Measurements from ENCODE around the gene PLEKHA8.

GRCh38 chr7:30173058-30173897 is 145.1 kb downstream of the PLEKHA8 start:
- no peak for TF ChIP-seq EZH2 (IDR thresholded peaks at IDR 0.05; ENCODE audit: insufficient read depth, poor library complexity, severe bottlenecking)
- TF ChIP-seq EZH2phosphoT487 (IDR thresholded peaks at IDR 0.05; ENCODE audit: insufficient read depth, low read depth): no peak
